NCI-H526 treated with DMSO at 0.1 percent for 48 hours (cell line): Measurements from ENCODE around the gene TBC1D30.
"Not testable (repeated sequence)": the region's sequence is repeated elsewhere in the genome, so short reads cannot be mapped to it uniquely, and the experiment has no call there.

ENCODE experiments used
- DNase-seq: peaks from one replicate; lab custom pipeline; 2025; lab: John Stamatoyannopoulos, UW

TBC1D30 gene

GRCh38 chr12:64806173-64806572, 18.3 kb upstream of the TBC1D30 start:
- no peak for DNase-seq

- no peak for DNase-seq
These were observed 17.6 kb upstream of the TBC1D30 start for GRCh38 chr12:64806593-64807460.

- no peak for DNase-seq
These were observed 16.3 kb upstream of the TBC1D30 start for GRCh38 chr12:64808110-64808509.

- no peak for DNase-seq
These were observed 13.6 kb upstream of the TBC1D30 start for GRCh38 chr12:64810831-64811230.

- DNase-seq = no peak
These were observed 10.7 kb upstream of the TBC1D30 start for GRCh38 chr12:64813723-64814122.

- DNase-seq = no peak
These were observed 10.0 kb upstream of the TBC1D30 start for GRCh38 chr12:64814432-64814831.

GRCh38 chr12:64819816-64820402, 4.5 kb upstream of the TBC1D30 start:
- no peak for DNase-seq

- DNase-seq = no peak
These were observed 3.9 kb upstream of the TBC1D30 start for GRCh38 chr12:64820593-64820992.

- DNase-seq = no peak
These were observed 3.3 kb upstream of the TBC1D30 start for GRCh38 chr12:64821116-64821630.

GRCh38 chr12:64824130-64824499, 332 bp upstream of the TBC1D30 start:
- DNase-seq = no peak

- peak; percentile 68 for DNase-seq
These were observed 935 bp downstream of the TBC1D30 start for GRCh38 chr12:64825143-64826021.

GRCh38 chr12:64826234-64826633, 1.8 kb downstream of the TBC1D30 start:
- peak; percentile 66 for DNase-seq

- DNase-seq = no peak
These were observed 4.3 kb downstream of the TBC1D30 start for GRCh38 chr12:64828713-64829112.

- no peak for DNase-seq
These were observed 9.5 kb downstream of the TBC1D30 start for GRCh38 chr12:64833928-64834327.

GRCh38 chr12:64835901-64836300, 11.5 kb downstream of the TBC1D30 start:
- DNase-seq = no peak

- no peak for DNase-seq
These were observed 12.4 kb downstream of the TBC1D30 start for GRCh38 chr12:64836856-64837255.

GRCh38 chr12:64837427-64837826, 13.0 kb downstream of the TBC1D30 start:
- no peak for DNase-seq

- no peak for DNase-seq
These were observed 15.7 kb downstream of the TBC1D30 start for GRCh38 chr12:64840119-64840518.

- no peak for DNase-seq
These were observed 16.7 kb downstream of the TBC1D30 start for GRCh38 chr12:64840949-64841717.

GRCh38 chr12:64848409-64848808, 24.0 kb downstream of the TBC1D30 start:
- DNase-seq = not testable (repeated sequence)

GRCh38 chr12:64858882-64859605, 34.6 kb downstream of the TBC1D30 start:
- DNase-seq = no peak
